GM18505 (cell line): Measurements from ENCODE around the gene PFKP.

Source experiments
- ATAC-seq: cut with Tn5 transposase; IDR thresholded peaks from one replicate; pipeline ENCODE4 v1.9.1; 2021; ENCODE audit not compliant: unreplicated experiment
- POLR2A ChIP-seq: IDR thresholded peaks from 4 replicates; pipeline ENCODE4 v1.6.1; 2011; ENCODE audit warnings: borderline replicate concordance; ENCODE audit not compliant: insufficient read depth, insufficient read length; ENCODE audit errors: extremely low read depth

The PFKP gene

GRCh38 chr10:3124412-3125175 is 57.2 kb downstream of the PFKP start:
- ATAC-seq, result no peak
- TF ChIP-seq POLR2A, result no peak

- ATAC-seq, result no peak
- TF ChIP-seq POLR2A, result no peak
These were observed 58.3 kb downstream of the PFKP start for GRCh38 chr10:3125527-3126170.

GRCh38 chr10:3126249-3126648 is 58.9 kb downstream of the PFKP start:
- no peak for ATAC-seq
- no peak for TF ChIP-seq POLR2A

- TF ChIP-seq POLR2A, result no peak
- no peak for ATAC-seq
These were observed 59.5 kb downstream of the PFKP start for GRCh38 chr10:3126741-3127346.

GRCh38 chr10:3127921-3128320 is 60.6 kb downstream of the PFKP start:
- TF ChIP-seq POLR2A, result no peak
- ATAC-seq, result no peak

- no peak for TF ChIP-seq POLR2A
- ATAC-seq, result no peak
These were observed 61.2 kb downstream of the PFKP start for GRCh38 chr10:3128379-3129130.

GRCh38 chr10:3129581-3130340 is 62.4 kb downstream of the PFKP start:
- no peak for ATAC-seq
- no peak for TF ChIP-seq POLR2A

- no peak for ATAC-seq
- TF ChIP-seq POLR2A, result no peak
These were observed 63.8 kb downstream of the PFKP start for GRCh38 chr10:3131098-3131497.

- TF ChIP-seq POLR2A, result no peak
- ATAC-seq, result no peak
These were observed 65.0 kb downstream of the PFKP start for GRCh38 chr10:3132036-3133025.

GRCh38 chr10:3133948-3134347 is 66.6 kb downstream of the PFKP start:
- ATAC-seq, result no peak

GRCh38 chr10:3135006-3135405 is 67.7 kb downstream of the PFKP start:
- TF ChIP-seq POLR2A, result no peak
- no peak for ATAC-seq

More at GRCh38 chr10:3133948-3134347, 66.6 kb downstream of the PFKP start:
- TF ChIP-seq POLR2A, result no peak

- TF ChIP-seq POLR2A, result peak; percentile 29
- no peak for ATAC-seq
These were observed 69.0 kb downstream of the PFKP start for GRCh38 chr10:3136336-3136735.
